HL-60 (cell line): ENCODE measurements around the gene TCF3.
A peak's percentile ranks its signal among the peaks of the same experiment; 100 is the strongest.

Experiments
- GABPA ChIP-seq: IDR thresholded peaks from 2 replicates; pipeline ENCODE4 v1.6.1; 2012; ENCODE audit warnings: low read depth
- POLR2AphosphoS5 ChIP-seq: IDR thresholded peaks from 2 replicates; pipeline ENCODE4 v1.6.1; 2012; ENCODE audit warnings: low read depth
- SPI1 ChIP-seq: IDR thresholded peaks from 2 replicates; pipeline ENCODE4 v1.6.1; 2012; ENCODE audit warnings: low read depth, mild to moderate bottlenecking, borderline replicate concordance
- TF ChIP-seq, protein P1 (sequence below): IDR thresholded peaks from one replicate; pipeline ENCODE4 v1.5.1; 2011; ENCODE audit warnings: low read length, control low read depth, inconsistent platforms; ENCODE audit not compliant: insufficient read depth
- TF ChIP-seq, protein P2 (sequence below): IDR thresholded peaks from 2 replicates; pipeline ENCODE4 v1.6.1; 2012; ENCODE audit warnings: low read depth; ENCODE audit not compliant: insufficient replicate concordance

DNA sequence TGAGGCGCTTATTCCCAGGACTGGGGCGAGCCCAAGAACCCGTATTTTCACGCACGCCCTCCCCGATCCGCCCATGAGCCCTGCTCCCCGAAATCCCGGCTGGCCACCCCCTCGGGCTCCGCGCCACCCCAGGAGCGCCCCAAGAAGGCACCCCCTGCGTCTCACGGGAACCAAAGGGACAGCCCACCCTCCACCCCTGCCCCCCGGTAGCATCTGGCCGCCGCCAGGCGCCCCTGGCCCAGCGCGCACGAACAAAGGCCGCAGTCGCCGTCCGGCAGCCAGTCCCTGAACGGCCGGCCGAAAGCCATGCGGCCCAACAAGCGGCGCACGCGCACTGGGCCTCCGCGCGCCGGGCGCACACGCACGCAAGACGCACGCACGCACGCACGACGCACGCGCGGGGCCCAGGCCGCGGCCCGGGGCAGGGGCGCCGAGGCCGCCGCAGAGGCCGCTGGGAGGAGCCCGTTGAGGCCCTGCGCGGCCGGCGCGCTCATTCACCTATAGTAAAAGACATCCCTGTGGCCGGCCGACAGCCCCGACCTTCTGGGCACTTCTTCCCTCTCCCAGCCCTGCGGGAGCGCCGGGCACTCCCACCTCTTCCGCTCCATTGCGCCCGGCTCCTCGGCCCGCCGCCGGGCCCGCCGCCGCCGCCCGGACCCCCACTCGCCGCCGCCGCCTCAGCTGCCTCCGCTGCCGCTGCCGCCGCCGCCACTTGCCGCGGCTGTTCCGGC is 60.2 kb downstream of the TCF3 start:
- TF ChIP-seq, protein P1, sequence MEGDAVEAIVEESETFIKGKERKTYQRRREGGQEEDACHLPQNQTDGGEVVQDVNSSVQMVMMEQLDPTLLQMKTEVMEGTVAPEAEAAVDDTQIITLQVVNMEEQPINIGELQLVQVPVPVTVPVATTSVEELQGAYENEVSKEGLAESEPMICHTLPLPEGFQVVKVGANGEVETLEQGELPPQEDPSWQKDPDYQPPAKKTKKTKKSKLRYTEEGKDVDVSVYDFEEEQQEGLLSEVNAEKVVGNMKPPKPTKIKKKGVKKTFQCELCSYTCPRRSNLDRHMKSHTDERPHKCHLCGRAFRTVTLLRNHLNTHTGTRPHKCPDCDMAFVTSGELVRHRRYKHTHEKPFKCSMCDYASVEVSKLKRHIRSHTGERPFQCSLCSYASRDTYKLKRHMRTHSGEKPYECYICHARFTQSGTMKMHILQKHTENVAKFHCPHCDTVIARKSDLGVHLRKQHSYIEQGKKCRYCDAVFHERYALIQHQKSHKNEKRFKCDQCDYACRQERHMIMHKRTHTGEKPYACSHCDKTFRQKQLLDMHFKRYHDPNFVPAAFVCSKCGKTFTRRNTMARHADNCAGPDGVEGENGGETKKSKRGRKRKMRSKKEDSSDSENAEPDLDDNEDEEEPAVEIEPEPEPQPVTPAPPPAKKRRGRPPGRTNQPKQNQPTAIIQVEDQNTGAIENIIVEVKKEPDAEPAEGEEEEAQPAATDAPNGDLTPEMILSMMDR, result no peak
- TF ChIP-seq POLR2AphosphoS5 (peak; percentile 96), SPI1 (no peak), GABPA (no peak)
- TF ChIP-seq, protein P2, sequence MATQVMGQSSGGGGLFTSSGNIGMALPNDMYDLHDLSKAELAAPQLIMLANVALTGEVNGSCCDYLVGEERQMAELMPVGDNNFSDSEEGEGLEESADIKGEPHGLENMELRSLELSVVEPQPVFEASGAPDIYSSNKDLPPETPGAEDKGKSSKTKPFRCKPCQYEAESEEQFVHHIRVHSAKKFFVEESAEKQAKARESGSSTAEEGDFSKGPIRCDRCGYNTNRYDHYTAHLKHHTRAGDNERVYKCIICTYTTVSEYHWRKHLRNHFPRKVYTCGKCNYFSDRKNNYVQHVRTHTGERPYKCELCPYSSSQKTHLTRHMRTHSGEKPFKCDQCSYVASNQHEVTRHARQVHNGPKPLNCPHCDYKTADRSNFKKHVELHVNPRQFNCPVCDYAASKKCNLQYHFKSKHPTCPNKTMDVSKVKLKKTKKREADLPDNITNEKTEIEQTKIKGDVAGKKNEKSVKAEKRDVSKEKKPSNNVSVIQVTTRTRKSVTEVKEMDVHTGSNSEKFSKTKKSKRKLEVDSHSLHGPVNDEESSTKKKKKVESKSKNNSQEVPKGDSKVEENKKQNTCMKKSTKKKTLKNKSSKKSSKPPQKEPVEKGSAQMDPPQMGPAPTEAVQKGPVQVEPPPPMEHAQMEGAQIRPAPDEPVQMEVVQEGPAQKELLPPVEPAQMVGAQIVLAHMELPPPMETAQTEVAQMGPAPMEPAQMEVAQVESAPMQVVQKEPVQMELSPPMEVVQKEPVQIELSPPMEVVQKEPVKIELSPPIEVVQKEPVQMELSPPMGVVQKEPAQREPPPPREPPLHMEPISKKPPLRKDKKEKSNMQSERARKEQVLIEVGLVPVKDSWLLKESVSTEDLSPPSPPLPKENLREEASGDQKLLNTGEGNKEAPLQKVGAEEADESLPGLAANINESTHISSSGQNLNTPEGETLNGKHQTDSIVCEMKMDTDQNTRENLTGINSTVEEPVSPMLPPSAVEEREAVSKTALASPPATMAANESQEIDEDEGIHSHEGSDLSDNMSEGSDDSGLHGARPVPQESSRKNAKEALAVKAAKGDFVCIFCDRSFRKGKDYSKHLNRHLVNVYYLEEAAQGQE, result peak; percentile 70
